ENCODE results near the gene FBXO8. TPM values are rescaled to one million over a fixed set of nuclear protein-coding genes. Genes with fewer than 3 reads are reported as not detected.

The FBXO8 gene
- total RNA-seq, 1 experiment from 2014 or later, result 8.2 TPM

- no peak overlapping the region for H3K4me3 ChIP-seq (ENCODE audit: low read length)
- ATAC-seq, result no peak
- H3K9ac ChIP-seq (ENCODE audit: low read length), result no peak overlapping the region
- no peaks in the 10 kb centered on the region for H3F3A ChIP-seq (ENCODE audit: low read length, unreplicated experiment)
- H4K20me1 ChIP-seq (ENCODE audit: low read length), result no peaks in the 10 kb centered on the region
- no peak overlapping the region for H3K27ac ChIP-seq (ENCODE audit: low read length)
- ChIA-PET CTCF (no interaction called here), POLR2A (ENCODE audit: unreplicated experiment) (no interaction called here)
- no peak overlapping the region for H3K4me2 ChIP-seq (ENCODE audit: low read length)
- DNase-seq, result no peak
- H3K79me2 ChIP-seq (ENCODE audit: low read length), result no peaks in the 10 kb centered on the region
- no peaks in the 10 kb centered on the region for H3K27me3 ChIP-seq (ENCODE audit: low read length)
- no peak overlapping the region for H2AFZ ChIP-seq (ENCODE audit: low read length)
- no peaks in the 10 kb centered on the region for H3K9me3 ChIP-seq (ENCODE audit: low read length)
- peaks cover 4% of the 10 kb centered on the region for H3K4me1 ChIP-seq (ENCODE audit: insufficient read depth, low read length)
- TF ChIP-seq CTCF (conservative IDR thresholded peaks at IDR 0.05; ENCODE audit: low read depth, low read length), result no peak
- no peak for TF ChIP-seq EZH2 (IDR thresholded peaks at IDR 0.05; ENCODE audit: low read length, unreplicated experiment)
- no peak for TF ChIP-seq EZH2phosphoT487 (IDR thresholded peaks at IDR 0.05; ENCODE audit: borderline replicate concordance, low read length)
- H3K36me3 ChIP-seq (ENCODE audit: low read depth, low read length), result no peaks in the 10 kb centered on the region
- intact Hi-C loops (cut with micrococcal nuclease), result no loop called here
- no TSS peak for BruUV-seq (replicated peaks)
- H3K9me2 ChIP-seq (replicated peaks; ENCODE audit: low read length), result no peaks in the 10 kb centered on the region
Observed at GRCh38 chr4:174215961-174216680, 67.3 kb downstream of the FBXO8 start.

- H3K4me2 ChIP-seq (ENCODE audit: low read length), result no peak overlapping the region
- H3K9me3 ChIP-seq (ENCODE audit: low read length), result no peaks in the 10 kb centered on the region
- POLR2A ChIA-PET (ENCODE audit: unreplicated experiment), result no interaction called here
- no TSS peak for BruUV-seq (replicated peaks)
- H3K36me3 ChIP-seq (ENCODE audit: low read depth, low read length), result no peaks in the 10 kb centered on the region
- H3K4me1 ChIP-seq (ENCODE audit: insufficient read depth, low read length), result peaks cover 11% of the 10 kb centered on the region
- no peak overlapping the region for H3K4me3 ChIP-seq (ENCODE audit: low read length)
- ATAC-seq (no peak), DNase-seq (no peak)
- H3F3A ChIP-seq (ENCODE audit: low read length, unreplicated experiment), result no peaks in the 10 kb centered on the region
- CTCF ChIA-PET, result no interaction called here
- no peak overlapping the region for H3K27ac ChIP-seq (ENCODE audit: low read length)
- no peaks in the 10 kb centered on the region for H3K9me2 ChIP-seq (replicated peaks; ENCODE audit: low read length)
- no peaks in the 10 kb centered on the region for H4K20me1 ChIP-seq (ENCODE audit: low read length)
- no peak overlapping the region for H2AFZ ChIP-seq (ENCODE audit: low read length)
- intact Hi-C loops (cut with micrococcal nuclease), result no loop called here
- no peaks in the 10 kb centered on the region for H3K79me2 ChIP-seq (ENCODE audit: low read length)
- H3K27me3 ChIP-seq (ENCODE audit: low read length), result no peaks in the 10 kb centered on the region
- TF ChIP-seq CTCF (conservative IDR thresholded peaks at IDR 0.05; ENCODE audit: low read depth, low read length) (no peak), EZH2phosphoT487 (IDR thresholded peaks at IDR 0.05; ENCODE audit: borderline replicate concordance, low read length) (no peak), EZH2 (IDR thresholded peaks at IDR 0.05; ENCODE audit: low read length, unreplicated experiment) (no peak)
- no peak overlapping the region for H3K9ac ChIP-seq (ENCODE audit: low read length)
Observed at GRCh38 chr4:174215057-174215456, 68.4 kb downstream of the FBXO8 start.

GRCh38 chr4:174214101-174214878 lies 69.2 kb downstream of the FBXO8 start:
- CTCF ChIA-PET, result no interaction called here
- H3K79me2 ChIP-seq (ENCODE audit: low read length), result no peaks in the 10 kb centered on the region

More at GRCh38 chr4:174214101-174214878, 69.2 kb downstream of the FBXO8 start:
- Histone ChIP-seq H3K4me3 (ENCODE audit: low read length) (no peak overlapping the region), H3K27ac (ENCODE audit: low read length) (no peak overlapping the region), H3F3A (ENCODE audit: low read length, unreplicated experiment) (no peaks in the 10 kb centered on the region), H3K27me3 (ENCODE audit: low read length) (no peaks in the 10 kb centered on the region), H3K4me2 (ENCODE audit: low read length) (no peak overlapping the region), H3K36me3 (ENCODE audit: low read depth, low read length) (no peaks in the 10 kb centered on the region), H4K20me1 (ENCODE audit: low read length) (no peaks in the 10 kb centered on the region), H3K4me1 (ENCODE audit: insufficient read depth, low read length) (peaks cover 11% of the 10 kb centered on the region), H2AFZ (ENCODE audit: low read length) (no peak overlapping the region), H3K9ac (ENCODE audit: low read length) (no peak overlapping the region), H3K9me3 (ENCODE audit: low read length) (no peaks in the 10 kb centered on the region), H3K9me2 (replicated peaks; ENCODE audit: low read length) (no peaks in the 10 kb centered on the region)
- DNase-seq (no peak), ATAC-seq (no peak)
- no TSS peak for BruUV-seq (replicated peaks)
- POLR2A ChIA-PET (ENCODE audit: unreplicated experiment), result no interaction called here
- TF ChIP-seq CTCF (conservative IDR thresholded peaks at IDR 0.05; ENCODE audit: low read depth, low read length) (no peak), EZH2 (IDR thresholded peaks at IDR 0.05; ENCODE audit: low read length, unreplicated experiment) (no peak), EZH2phosphoT487 (IDR thresholded peaks at IDR 0.05; ENCODE audit: borderline replicate concordance, low read length) (no peak)
- intact Hi-C loops (cut with micrococcal nuclease), result no loop called here

All from PC-3 (cell line).